GM23248 (cell line): ENCODE results near the gene SZT2. TPM values are rescaled to one million over a fixed set of nuclear protein-coding genes. Genes with fewer than 3 reads are reported as not detected.

Experiments
- DNase-seq: peaks from one replicate; pipeline ENCODE4 v3.0.0-alpha.2; 2015
- H2AFZ ChIP-seq: fragments of 200-600 bp; sonication (generic); 2 replicates; pipeline ENCODE4 v1.6.1; 2016; ENCODE audit warnings: antibody characterized with exemption
- H3F3A ChIP-seq: fragments of 200-600 bp; sonication (generic); 2 replicates; pipeline ENCODE4 v1.6.1; 2016; ENCODE audit warnings: mild to moderate bottlenecking, antibody characterized with exemption, mixed run types; ENCODE audit not compliant: insufficient read depth
- H3K27ac ChIP-seq: fragments of 200-600 bp; sonication (generic); 2 replicates; pipeline ENCODE4 v1.5.1; 2016; ENCODE audit warnings: mild to moderate bottlenecking
- H3K27me3 ChIP-seq: fragments of 200-600 bp; sonication (generic); replicated peaks from 2 replicates; pipeline ENCODE4 v1.6.1; 2016; ENCODE audit warnings: mild to moderate bottlenecking; ENCODE audit not compliant: insufficient read depth
- H3K36me3 ChIP-seq: fragments of 200-600 bp; sonication (generic); 2 replicates; pipeline ENCODE4 v1.6.1; 2016; ENCODE audit warnings: low read depth, mild to moderate bottlenecking
- H3K4me1 ChIP-seq: fragments of 200-600 bp; sonication (generic); 2 replicates; pipeline ENCODE4 v1.6.1; 2016; ENCODE audit warnings: mild to moderate bottlenecking; ENCODE audit not compliant: insufficient read depth
- H3K4me2 ChIP-seq: fragments of 200-600 bp; sonication (generic); one replicate; pipeline ENCODE4 v1.6.1; 2016; ENCODE audit warnings: mild to moderate bottlenecking; ENCODE audit not compliant: unreplicated experiment
- H3K4me3 ChIP-seq: fragments of 200-600 bp; sonication (generic); 2 replicates; pipeline ENCODE4 v1.5.1; 2016; ENCODE audit warnings: mild to moderate bottlenecking
- H3K79me2 ChIP-seq: fragments of 200-600 bp; sonication (generic); 2 replicates; pipeline ENCODE4 v1.6.1; 2016; ENCODE audit warnings: mild to moderate bottlenecking; ENCODE audit not compliant: insufficient read depth
- H3K9ac ChIP-seq: fragments of 200-600 bp; sonication (generic); 2 replicates; pipeline ENCODE4 v1.6.1; 2016; ENCODE audit warnings: mild to moderate bottlenecking
- H3K9me2 ChIP-seq: fragments of 200-600 bp; sonication (generic); 2 replicates; pipeline ENCODE4 v1.6.1; 2016; ENCODE audit warnings: mixed run types, mild to moderate bottlenecking, moderate library complexity; ENCODE audit not compliant: insufficient read depth
- H3K9me3 ChIP-seq: fragments of 200-600 bp; sonication (generic); one replicate; pipeline ENCODE4 v1.6.1; 2017; ENCODE audit warnings: low read depth
- H4K20me1 ChIP-seq: fragments of 200-600 bp; sonication (generic); 2 replicates; pipeline ENCODE4 v1.6.0; 2016; ENCODE audit not compliant: insufficient read depth
- EZH2 ChIP-seq: fragments of 200-600 bp; sonication (generic); IDR thresholded peaks from 2 replicates; pipeline ENCODE4 v1.6.1; 2018; ENCODE audit warnings: antibody characterized with exemption, mild to moderate bottlenecking; ENCODE audit not compliant: insufficient read depth, poor library complexity, severe bottlenecking
- EZH2phosphoT487 ChIP-seq: fragments of 200-600 bp; sonication (generic); IDR thresholded peaks from 2 replicates; pipeline ENCODE4 v1.6.1; 2018; ENCODE audit warnings: antibody characterized with exemption, moderate library complexity, mild to moderate bottlenecking, low read depth; ENCODE audit not compliant: insufficient read depth
- WGBS, 2 experiments: methylation state at CpG; one replicate each; pipeline ENCODE4 v1.1.6; 2015 to 2017; ENCODE audit warnings: low lambda C conversion rate in 2 of 2, low coverage in 1 of 2; ENCODE audit errors: missing lambda C conversion rate in 2 of 2; 5-methylcytosine and 5-hydroxymethylcytosine counted together
- in situ Hi-C: fragments of 300-500 bp; cut with MboI; formaldehyde crosslinking; loops from 2 replicates; pipeline ENCODE4 v1.15.0; 2020
- polyA plus RNA-seq: library from polyadenylated mRNA; unstranded; fragments of >200 nt; fragmentation: Nextera tagmentation; extraction: Ambion mirVana; gene quantifications from 2 replicates; pipeline ENCODE4 v1.2.1, GENCODE V29; 2016
- total RNA-seq: library from RNA; depleted of rRNA; stranded (reverse); fragments of >200 nt; shearing (Covaris generic); gene quantifications from 2 replicates; pipeline ENCODE4 v1.2.3, GENCODE V29; 2014

Gene SZT2
- total and polyA plus RNA-seq, 2 experiments from 2014 or later: 6.4 to 12.6 TPM

GRCh38 chr1:43451701-43452532, 62.2 kb downstream of the SZT2 start:
- Histone ChIP-seq H4K20me1 (no peaks in the 10 kb centered on the region), H3K4me3 (no peak overlapping the region), H3K27ac (no peak overlapping the region), H3K9me3 (no peaks in the 10 kb centered on the region), H3F3A (peaks cover 24% of the 10 kb centered on the region), H2AFZ (no peak overlapping the region), H3K27me3 (no peaks in the 10 kb centered on the region), H3K79me2 (no peaks in the 10 kb centered on the region), H3K9me2 (no peaks in the 10 kb centered on the region), H3K4me2 (no peak overlapping the region), H3K4me1 (peaks cover 4% of the 10 kb centered on the region; the same call in 1 of the 2 replicates), H3K9ac (no peak overlapping the region), H3K36me3 (no peaks in the 10 kb centered on the region)
- 94 to 95% methylated on average over 22 of the region's 22 CpGs for WGBS, 2 experiments
- in situ Hi-C loops: no loop called here
- DNase-seq: no peak
- TF ChIP-seq EZH2phosphoT487 (no peak), EZH2 (no peak)

GRCh38 chr1:43452789-43453441, 63.2 kb downstream of the SZT2 start:
- in situ Hi-C loops: no loop called here
- no peaks in the 10 kb centered on the region for H3K9me3 ChIP-seq
- no peaks in the 10 kb centered on the region for H3K9me2 ChIP-seq
- H3K79me2 ChIP-seq: no peaks in the 10 kb centered on the region
- H3K4me2 ChIP-seq: peak overlapping the region; percentile 31
- H3F3A ChIP-seq: peaks cover 24% of the 10 kb centered on the region
- no peaks in the 10 kb centered on the region for H4K20me1 ChIP-seq
- peak overlapping the region; percentile 63 for H3K27ac ChIP-seq
- peak overlapping the region; percentile 74 for H3K4me3 ChIP-seq
- no peak overlapping the region for H2AFZ ChIP-seq
- H3K27me3 ChIP-seq: no peaks in the 10 kb centered on the region
- H3K9ac ChIP-seq: peak overlapping the region; percentile 77
- peaks cover 4% of the 10 kb centered on the region; the same call in 1 of the 2 replicates for H3K4me1 ChIP-seq
- WGBS, 2 experiments: 4 to 6% methylated on average over 6 to 10 of the region's 10 CpGs
- H3K36me3 ChIP-seq: no peaks in the 10 kb centered on the region
- TF ChIP-seq EZH2 (no peak), EZH2phosphoT487 (no peak)
- DNase-seq: peak; percentile 64

- Histone ChIP-seq H3K79me2 (no peaks in the 10 kb centered on the region), H3K9me2 (no peaks in the 10 kb centered on the region), H3K9ac (peak within 1 kb of the TSS; percentile 77), H4K20me1 (no peaks in the 10 kb centered on the region), H3K27ac (peak within 1 kb of the TSS; percentile 63), H2AFZ (peak within 1 kb of the TSS; percentile 76), H3K4me3 (peak within 1 kb of the TSS; percentile 74), H3K9me3 (no peaks in the 10 kb centered on the region), H3K4me1 (peaks cover 4% of the 10 kb centered on the region; the same call in 1 of the 2 replicates), H3K4me2 (peak within 1 kb of the TSS; percentile 94), H3K36me3 (no peaks in the 10 kb centered on the region), H3K27me3 (no peaks in the 10 kb centered on the region), H3F3A (peaks cover 24% of the 10 kb centered on the region)
- DNase-seq: peak; percentile 93
- TF ChIP-seq EZH2phosphoT487: no peak
- TF ChIP-seq EZH2: no peak
- in situ Hi-C loops: no loop called here
- 1% methylated on average over 50 to 87 of the region's 87 CpGs for WGBS, 2 experiments
Observed at GRCh38 chr1:43453442-43454269, 64.0 kb downstream of the SZT2 start, which contains the start of gene HYI. Gene HYI, minus strand, starts transcription at chr1:43453931. Its CDS starts 138 bp downstream, at chr1:43453793.
